ENCODE results near the gene FAM131A. TPM values are rescaled to one million over a fixed set of nuclear protein-coding genes. Genes with fewer than 3 reads are reported as not detected.

FAM131A gene
- total RNA-seq, 1 experiment from 2014 or later = 14.4 TPM

GRCh38 chr3:184352897-184353545 is 15.6 kb downstream of the FAM131A start:
- Histone ChIP-seq H3K14ac (ENCODE audit: insufficient read depth, low read length) (no peak overlapping the region), H2AFZ (ENCODE audit: low read length) (no peak overlapping the region), H2BK20ac (ENCODE audit: low read depth, low read length, poor library complexity, severe bottlenecking) (no peak overlapping the region), H2AK5ac (ENCODE audit: insufficient read length, low read length) (no peak overlapping the region), H2BK5ac (ENCODE audit: insufficient read length, low read length) (no peak overlapping the region), H3K23ac (ENCODE audit: insufficient read length, low read depth, low read length) (no peak overlapping the region), H3K56ac (ENCODE audit: insufficient read length, low read depth, low read length) (no peak overlapping the region), H3K27me3 (ENCODE audit: insufficient read depth, low read length) (no peaks in the 10 kb centered on the region), H3K18ac (ENCODE audit: insufficient read length, low read depth, low read length) (no peak overlapping the region), H2BK15ac (ENCODE audit: low read depth, low read length) (no peak overlapping the region), H2BK120ac (ENCODE audit: low read depth, low read length, poor library complexity, severe bottlenecking) (no peak overlapping the region), H3K79me2 (ENCODE audit: insufficient read depth, low read length) (no peaks in the 10 kb centered on the region), H3K4me1 (ENCODE audit: insufficient read depth, low read length) (no peaks in the 10 kb centered on the region), H3K79me1 (ENCODE audit: insufficient read depth, low read depth, low read length, poor library complexity, severe bottlenecking) (no peaks in the 10 kb centered on the region), H4K8ac (replicated peaks; ENCODE audit: insufficient read length, low read depth, low read length) (no peak overlapping the region), H3K27ac (ENCODE audit: insufficient read length, low read depth, low read length) (no peak overlapping the region), H2BK12ac (ENCODE audit: insufficient read length, low read depth, low read length) (no peak overlapping the region), H4K20me1 (ENCODE audit: control insufficient read depth, insufficient read depth, insufficient read length) (no peaks in the 10 kb centered on the region), H3K4ac (ENCODE audit: low read depth, low read length) (no peak overlapping the region), H3K23me2 (ENCODE audit: insufficient read length, low read depth, low read length, poor library complexity, severe bottlenecking) (no peaks in the 10 kb centered on the region), H3T11ph (ENCODE audit: low read length) (no peak overlapping the region), H4K91ac (ENCODE audit: insufficient read length, low read depth, low read length) (no peak overlapping the region), H3K4me2 (ENCODE audit: insufficient read depth, insufficient read length, low read length) (no peak overlapping the region), H4K5ac (ENCODE audit: insufficient read length, low read depth, low read length) (no peak overlapping the region), H3K9ac (ENCODE audit: extremely low read depth, insufficient read length, low read length) (no peak overlapping the region), H3K9me3 (ENCODE audit: control insufficient read depth, low read depth, low read length) (no peaks in the 10 kb centered on the region)
- H3K27ac Mint-ChIP-seq = no peak overlapping the region
- DNase-seq = no peak
- TF ChIP-seq CTCF (conservative IDR thresholded peaks at IDR 0.05) = no peak
- H3K4me1 Mint-ChIP-seq = peaks cover 7 to 16% of the 10 kb centered on the region in 2 experiments
- H3K9me3 Mint-ChIP-seq = no peaks in the 10 kb centered on the region; a peak in 1 of 5 replicates
- no peaks in the 10 kb centered on the region; the same call in 1 of the 2 replicates for H3K27me3 Mint-ChIP-seq (ENCODE audit: low read depth)
- H3K36me3 Mint-ChIP-seq (ENCODE audit: insufficient read depth in 1 of 3, low read depth in 3 of 3) = peaks cover 18 to 52% (median 47%) of the 10 kb centered on the region in 3 experiments; a peak in 6 of 7 replicates
- no peak overlapping the region; a peak in 1 of 5 replicates for H3K4me3 Mint-ChIP-seq
- WGBS (ENCODE audit: extremely low coverage, insufficient read length, low lambda C conversion rate) = no CpG with 5 or more reads among the region's 11 CpGs

Measured in H9 (cell line).